H1 (cell line): ENCODE results near the gene VSIR. TPM values are rescaled to one million over a fixed set of nuclear protein-coding genes. Genes with fewer than 3 reads are reported as not detected.

Experiments used
- CTBP2 ChIP-seq: IDR thresholded peaks from 2 replicates; pipeline ENCODE4 v1.7.0; 2011; ENCODE audit warnings: borderline replicate concordance, mild to moderate bottlenecking, moderate library complexity, mixed read lengths, low read length; ENCODE audit not compliant: insufficient read depth, insufficient read length
- EGR1 ChIP-seq: IDR thresholded peaks from 2 replicates; pipeline ENCODE4 v1.6.1; 2011; ENCODE audit warnings: low read depth, low read length, borderline replicate concordance
- EZH2 ChIP-seq: fragments of 200-600 bp; sonication (generic); IDR thresholded peaks from 2 replicates; pipeline ENCODE4 v1.7.1; 2012; ENCODE audit warnings: low read depth, mild to moderate bottlenecking, moderate library complexity, low read length, inconsistent platforms; ENCODE audit not compliant: severe bottlenecking
- JUN ChIP-seq: IDR thresholded peaks from 2 replicates; pipeline ENCODE4 v1.6.1; 2011; ENCODE audit warnings: low read depth, mild to moderate bottlenecking, improper control_type of control experiment, low read length
- polyA plus RNA-seq, 7 experiments: library from polyadenylated mRNA; depleted of rRNA in 3 of 7; stranded (reverse) in 5 of 7; unstranded in 2 of 7; fragments of >200 nt in 5 of 7; fragments of 200-250 nt in 2 of 7; gene quantifications; 1 replicate in 5 of 7; 2 replicates in 1 of 7; 4 replicates in 1 of 7; pipeline versions ENCODE4 v1.2.1 to v1.2.3, GENCODE V29; 2011 to 2013; ENCODE audit warnings: missing spikeins in 2 of 7, mixed read lengths in 2 of 7
- total RNA-seq: library from RNA; stranded (reverse); fragmentation: NEBNext Ultra II Directional; extraction: Animal tissue kit (Norgen Biotek cat#: 25700); gene quantifications from 2 replicates; pipeline ENCODE4 v1.2.1, GENCODE V29; 2021
- TF ChIP-seq, protein P1 (sequence below): IDR thresholded peaks from 2 replicates; pipeline ENCODE4 v1.6.1; 2012; ENCODE audit warnings: inconsistent platforms

Gene VSIR
- total and polyA plus RNA-seq, 2 of the 8 experiments (the other 6 are each of a cell fraction or from before 2014, with no cell fraction given) = 0.33 TPM; not detected in 1

DNA sequence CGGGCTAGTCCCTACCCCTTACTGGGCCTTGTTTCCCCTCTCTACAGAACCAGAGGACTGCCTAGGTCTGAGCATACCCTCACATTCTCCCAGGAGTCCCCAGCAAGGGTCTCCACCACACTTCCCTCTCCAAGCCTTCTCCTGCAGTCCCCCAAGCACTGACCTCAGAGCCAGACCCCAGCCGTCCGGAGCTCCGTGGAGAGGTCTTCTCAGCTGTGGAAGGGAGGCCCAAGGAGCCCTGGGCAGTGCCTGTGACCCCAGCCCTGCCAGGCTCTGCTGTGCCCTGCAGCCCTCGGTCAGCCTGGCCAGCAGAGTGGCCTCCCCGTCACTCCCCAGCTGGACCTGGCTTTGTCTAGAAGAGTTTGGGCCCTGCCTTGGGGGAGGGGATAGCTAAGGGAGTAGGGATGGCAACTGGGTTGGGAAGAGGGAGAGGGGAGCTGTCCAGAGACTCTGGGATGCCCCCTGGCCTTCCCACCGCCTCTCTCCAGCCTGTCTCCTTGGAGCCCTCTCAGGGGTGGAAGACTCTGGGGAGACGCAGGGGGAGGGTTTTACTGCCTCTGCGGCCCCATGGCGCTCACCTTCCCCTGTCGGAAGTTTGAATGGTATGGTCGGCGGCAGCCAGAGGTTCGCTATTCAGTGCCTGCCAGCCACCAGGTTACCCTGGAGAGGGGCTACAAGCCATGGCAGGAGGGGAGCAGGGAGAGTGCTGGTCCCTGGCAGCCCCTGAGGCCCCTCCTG, 53.7 kb downstream of the VSIR start, which contains the start of gene C10orf105 (continued):
- 0 out of 2 replicates have a peak, but pooled peaks have one; percentile 27 for TF ChIP-seq EGR1
- TF ChIP-seq, protein P1, sequence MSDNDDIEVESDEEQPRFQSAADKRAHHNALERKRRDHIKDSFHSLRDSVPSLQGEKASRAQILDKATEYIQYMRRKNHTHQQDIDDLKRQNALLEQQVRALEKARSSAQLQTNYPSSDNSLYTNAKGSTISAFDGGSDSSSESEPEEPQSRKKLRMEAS = peak; percentile 20; the same call in 1 of the 2 replicates
- TF ChIP-seq CTBP2 = peak; percentile 79
- TF ChIP-seq EZH2 = no peak
- no peak for TF ChIP-seq JUN
